Stimulated activated CD8-positive, alpha-beta memory T cell treated with anti-CD3 and anti-CD28 coated beads, Interleukin-15, amount 100 ng/mL, for 48 hours (primary cell): ENCODE data around the gene SNX32.

Source experiments
- DNase-seq, 2 donors: peaks; one replicate each; pipeline ENCODE4 v3.0.0-alpha.2; 2020; ENCODE audit warnings: low read depth in 2 of 2

Gene SNX32

DNA sequence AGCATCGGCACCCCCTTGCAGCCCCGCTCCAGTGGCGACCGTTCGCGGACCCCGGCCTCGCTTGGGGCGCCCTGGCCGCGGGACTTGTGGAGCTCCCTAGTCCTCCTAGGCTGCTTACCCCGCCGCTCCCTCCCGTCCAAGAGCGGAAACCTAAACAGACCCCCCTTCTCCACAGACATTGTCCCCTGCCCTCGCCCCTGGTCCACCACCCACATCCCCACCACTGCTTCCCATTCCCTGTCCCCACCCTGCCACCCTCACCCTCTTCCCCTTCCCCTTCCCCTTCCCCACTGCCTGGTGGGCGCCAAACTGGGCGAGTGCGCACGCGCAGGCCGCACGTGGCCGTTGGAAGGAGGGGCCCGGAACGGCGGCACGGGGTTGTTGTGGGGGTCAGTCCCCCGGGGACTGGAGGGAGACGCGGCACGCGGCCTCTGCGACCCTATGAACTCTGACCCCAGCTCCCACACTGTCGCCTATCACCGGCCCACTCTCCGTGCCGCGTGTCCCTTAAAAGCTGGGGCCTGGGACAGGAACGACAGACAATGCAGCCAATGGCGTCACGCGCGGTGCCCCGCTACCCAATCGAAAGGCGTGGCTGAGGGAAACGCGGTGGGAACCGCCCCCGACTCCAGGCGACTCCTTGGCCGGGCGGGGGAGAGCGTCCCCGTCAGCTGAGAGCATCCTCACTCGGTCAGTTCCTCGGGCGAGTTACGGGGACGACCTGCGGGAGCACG is at the start of gene SNX32:
SNX32 (plus strand) TSS at position 667 of the 734 bp plus-strand sequence. CDS start 103 bp downstream, outside the sequence.
- DNase-seq: peak; percentile 92 to 93

- DNase-seq: no peak
Observed at GRCh38 chr11:65785319-65786007, 48.3 kb upstream of the SNX32 start.

- no peak for DNase-seq
Observed at GRCh38 chr11:65786008-65786785, 47.6 kb upstream of the SNX32 start.

DNA sequence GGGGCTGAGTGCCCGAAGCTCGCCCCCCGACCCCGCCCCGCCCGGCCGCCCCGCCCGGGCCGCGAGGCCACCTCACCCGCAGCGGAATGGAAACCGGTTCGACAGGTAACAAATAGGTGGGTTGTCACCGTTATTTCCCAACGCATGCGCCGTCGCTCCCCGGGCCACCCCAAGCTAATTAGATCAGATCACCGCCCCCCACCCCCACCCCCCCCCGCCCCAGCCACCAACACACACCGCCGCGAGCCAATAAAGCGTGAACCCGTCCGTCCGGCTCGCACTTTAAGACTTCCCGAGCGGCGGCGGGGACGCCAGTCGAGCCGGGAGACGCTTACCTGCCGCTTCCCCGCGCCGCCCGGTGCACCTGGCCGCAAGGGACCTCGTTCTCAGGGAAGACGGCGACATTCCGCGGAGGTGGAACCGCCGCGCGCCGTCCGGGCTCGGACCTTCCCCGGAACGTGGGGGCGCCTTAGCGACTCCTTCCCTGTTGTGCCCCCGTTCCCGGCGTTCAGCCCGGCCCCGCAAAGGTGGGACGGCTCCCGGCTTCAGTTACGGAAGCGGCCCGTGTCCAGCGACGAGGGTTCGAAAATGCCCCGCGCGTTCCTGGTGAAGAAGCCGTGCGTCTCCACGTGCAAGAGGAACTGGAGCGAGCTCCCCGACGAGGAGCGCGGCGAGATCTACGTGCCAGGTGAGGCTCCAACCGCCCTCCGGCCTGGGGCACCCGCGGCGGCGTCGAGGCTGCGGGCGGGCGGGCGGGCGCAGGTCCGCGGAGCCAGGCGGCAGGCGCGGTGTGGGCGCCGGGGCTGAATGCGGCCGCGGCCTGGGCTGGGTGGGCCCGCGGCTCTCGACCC is 46.8 kb upstream of the SNX32 start, which contains the start of gene OVOL1:
OVOL1 (plus strand) TSS at position 278 of the 851 bp plus-strand sequence; CDS start at position 589, 311 bp downstream.
- DNase-seq: no peak

- DNase-seq: no peak
Observed at GRCh38 chr11:65787649-65788622, 45.8 kb upstream of the SNX32 start.

GRCh38 chr11:65788821-65789220 is 44.9 kb upstream of the SNX32 start:
- DNase-seq: no peak

GRCh38 chr11:65789230-65790103 is 44.3 kb upstream of the SNX32 start:
- no peak for DNase-seq

DNA sequence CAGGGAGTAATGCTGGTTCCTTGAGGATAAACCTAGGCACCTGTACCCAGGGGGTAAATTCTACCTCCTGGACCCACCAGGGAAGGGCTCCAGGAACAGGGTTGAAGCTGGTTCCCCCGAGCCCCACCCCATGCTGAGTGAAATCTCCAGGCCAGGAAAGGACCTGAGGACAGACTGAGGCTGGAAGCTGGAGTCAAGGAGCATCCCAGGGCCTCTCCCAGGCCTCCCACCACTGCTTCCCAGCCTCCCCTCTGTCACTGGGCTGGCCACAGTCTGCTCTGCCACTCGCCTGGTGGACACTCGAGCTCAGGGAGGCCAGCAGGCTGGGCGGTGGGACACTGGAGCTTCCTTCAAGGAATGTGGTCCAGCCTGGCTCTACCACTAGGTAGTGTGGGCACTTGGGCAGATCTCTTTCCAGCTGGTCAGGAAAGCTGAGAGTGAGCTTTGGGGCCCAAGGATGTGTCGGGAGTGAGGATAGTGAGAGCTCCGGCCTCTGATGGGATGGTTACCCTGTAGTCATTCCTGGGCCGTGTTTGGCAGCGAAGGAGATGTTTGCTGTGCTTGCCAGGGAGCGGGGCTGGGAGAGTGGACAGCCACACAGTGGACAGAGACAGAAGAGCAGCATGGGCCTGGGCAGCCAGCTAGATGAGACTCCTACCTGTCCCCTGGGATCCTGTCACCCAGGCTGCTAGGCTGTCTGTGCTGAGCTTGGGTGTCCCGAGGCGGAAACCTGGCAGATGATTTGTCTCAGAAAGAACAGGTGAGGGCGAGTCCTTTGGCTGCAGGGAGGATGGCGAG is 43.5 kb upstream of the SNX32 start:
- no peak for DNase-seq

- no peak for DNase-seq
Observed at GRCh38 chr11:65790902-65791650, 42.7 kb upstream of the SNX32 start.

GRCh38 chr11:65791719-65792213 is 42.0 kb upstream of the SNX32 start:
- peak; percentile 58 to 71 for DNase-seq

GRCh38 chr11:65792456-65792855 is 41.3 kb upstream of the SNX32 start:
- DNase-seq: no peak

DNA sequence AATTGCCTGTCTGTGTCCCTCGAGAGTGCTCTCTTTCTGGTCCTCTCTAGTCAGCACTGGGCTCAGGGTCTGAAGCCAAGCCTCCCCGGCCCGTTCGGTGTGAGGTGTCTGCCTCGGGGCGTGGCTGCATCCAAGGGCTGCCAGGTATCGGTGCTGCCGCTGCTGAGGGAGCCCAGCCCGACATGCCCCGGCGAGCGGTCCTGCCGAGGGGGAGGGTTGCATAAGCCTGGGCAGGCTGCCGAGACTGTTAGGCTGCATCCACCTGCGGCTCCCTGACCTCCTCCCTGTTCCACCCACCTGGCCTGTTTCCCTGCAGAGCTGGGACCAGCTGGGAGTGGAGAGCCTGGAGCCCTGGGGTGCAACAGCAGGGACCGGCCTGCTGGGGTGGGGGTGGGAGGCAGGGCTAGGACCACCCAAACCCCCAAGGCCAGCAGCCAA is 40.6 kb upstream of the SNX32 start:
- no peak for DNase-seq

DNA sequence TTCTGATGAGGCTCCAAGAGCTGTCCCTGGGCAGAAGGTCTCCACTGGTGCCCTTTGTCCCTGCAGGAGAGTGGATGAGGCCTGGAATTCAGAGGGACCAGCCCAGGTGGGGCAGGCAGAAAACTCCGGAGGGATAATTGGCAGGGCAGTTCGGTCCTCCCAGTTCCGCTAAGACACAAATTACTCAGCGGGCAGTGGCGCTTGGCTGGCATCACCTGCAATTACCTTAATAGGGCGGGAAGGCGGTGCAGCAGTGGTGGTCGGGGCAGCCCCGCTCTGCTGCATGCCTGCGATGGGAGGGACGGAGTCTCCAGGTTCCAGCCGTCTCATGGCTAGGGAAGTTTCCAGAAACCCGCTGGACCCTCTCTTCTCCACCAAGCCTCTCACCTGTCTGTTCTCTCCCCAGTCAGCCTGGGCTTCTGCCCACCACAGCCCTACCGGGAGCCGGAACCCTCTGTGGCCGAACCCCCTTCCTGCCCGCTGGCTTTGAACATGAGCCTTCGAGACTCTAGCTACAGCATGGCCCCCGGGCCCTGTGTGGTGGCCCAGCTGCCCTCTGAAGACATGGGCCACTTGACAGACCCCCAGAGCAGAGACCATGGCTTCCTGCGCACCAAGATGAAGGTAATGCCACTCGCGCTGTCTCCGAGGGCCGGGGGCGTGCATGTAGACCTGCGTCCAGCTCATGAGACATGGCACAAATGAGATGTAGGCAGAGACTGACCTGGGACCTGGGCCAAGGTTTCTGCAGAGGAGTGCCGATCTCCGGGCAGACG is 40.0 kb upstream of the SNX32 start:
- no peak for DNase-seq

DNA sequence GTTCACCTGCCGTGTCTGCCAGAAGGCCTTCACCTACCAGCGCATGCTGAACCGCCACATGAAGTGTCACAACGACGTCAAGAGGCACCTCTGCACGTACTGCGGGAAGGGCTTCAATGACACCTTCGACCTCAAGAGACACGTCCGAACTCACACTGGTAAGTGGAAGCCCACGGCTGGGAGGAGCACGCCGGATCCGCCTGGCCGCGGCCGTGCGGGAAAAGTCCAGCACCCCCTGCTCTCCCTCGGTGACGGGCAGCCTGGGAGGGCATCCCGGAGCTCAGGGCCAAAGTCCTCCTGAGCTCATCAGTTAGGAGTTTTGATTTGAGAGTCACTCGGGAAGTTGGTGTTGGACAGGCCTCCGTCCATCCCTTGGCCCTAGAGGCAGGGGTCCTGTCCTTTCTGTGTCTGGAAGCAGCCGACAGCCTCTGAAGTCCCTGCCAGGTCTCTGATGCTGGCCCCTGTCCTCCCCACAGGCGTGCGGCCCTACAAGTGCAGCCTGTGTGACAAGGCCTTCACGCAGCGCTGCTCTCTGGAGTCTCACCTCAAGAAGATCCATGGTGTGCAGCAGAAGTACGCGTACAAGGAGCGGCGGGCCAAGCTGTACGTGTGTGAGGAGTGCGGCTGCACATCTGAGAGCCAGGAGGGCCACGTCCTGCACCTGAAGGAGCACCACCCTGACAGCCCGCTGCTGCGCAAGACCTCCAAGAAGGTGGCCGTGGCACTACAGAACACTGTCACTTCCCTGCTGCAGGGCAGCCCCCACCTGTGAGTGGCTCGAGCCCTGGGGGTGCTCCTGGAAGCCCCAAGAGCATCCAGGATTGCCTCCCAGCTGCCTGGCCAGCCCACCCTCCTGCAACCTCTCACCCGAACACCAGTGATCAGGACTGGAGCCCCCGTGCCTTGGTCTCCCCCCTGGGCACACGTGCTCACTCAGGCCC is 38.9 kb upstream of the SNX32 start:
- no peak for DNase-seq
